Stimulated activated memory B cell treated with anti-CD40 and anti-IgM and Interleukin-4, amounts not matched to agents 10 μg/mL and 1 μg/mL and 100 μg/mL, for 72 hours (primary cell): Measurements from ENCODE around the gene MED13.

Experiments
- ATAC-seq: fragments of 150-1000 bp; cut with Tn5 transposase; 2 replicates; pipeline ENCODE4 v1.10.0; 2021
- H3K27ac Mint-ChIP-seq: one replicate; pipeline ENCODE4 v1.8.0; 2022; ENCODE audit warnings: mild to moderate bottlenecking, mixed read lengths
- H3K27me3 Mint-ChIP-seq: one replicate; pipeline ENCODE4 v1.8.0; 2022; ENCODE audit warnings: mixed read lengths
- H3K36me3 Mint-ChIP-seq: one replicate; pipeline ENCODE4 v1.8.0; 2022; ENCODE audit warnings: mixed read lengths
- H3K4me1 Mint-ChIP-seq: one replicate; pipeline ENCODE4 v1.8.0; 2022; ENCODE audit warnings: mixed read lengths
- H3K4me3 Mint-ChIP-seq: one replicate; pipeline ENCODE4 v1.8.0; 2022; ENCODE audit warnings: mild to moderate bottlenecking, moderate library complexity, mixed read lengths
- H3K9me3 Mint-ChIP-seq: one replicate; pipeline ENCODE4 v1.8.0; 2022; ENCODE audit warnings: mixed read lengths

The MED13 gene, protein sequence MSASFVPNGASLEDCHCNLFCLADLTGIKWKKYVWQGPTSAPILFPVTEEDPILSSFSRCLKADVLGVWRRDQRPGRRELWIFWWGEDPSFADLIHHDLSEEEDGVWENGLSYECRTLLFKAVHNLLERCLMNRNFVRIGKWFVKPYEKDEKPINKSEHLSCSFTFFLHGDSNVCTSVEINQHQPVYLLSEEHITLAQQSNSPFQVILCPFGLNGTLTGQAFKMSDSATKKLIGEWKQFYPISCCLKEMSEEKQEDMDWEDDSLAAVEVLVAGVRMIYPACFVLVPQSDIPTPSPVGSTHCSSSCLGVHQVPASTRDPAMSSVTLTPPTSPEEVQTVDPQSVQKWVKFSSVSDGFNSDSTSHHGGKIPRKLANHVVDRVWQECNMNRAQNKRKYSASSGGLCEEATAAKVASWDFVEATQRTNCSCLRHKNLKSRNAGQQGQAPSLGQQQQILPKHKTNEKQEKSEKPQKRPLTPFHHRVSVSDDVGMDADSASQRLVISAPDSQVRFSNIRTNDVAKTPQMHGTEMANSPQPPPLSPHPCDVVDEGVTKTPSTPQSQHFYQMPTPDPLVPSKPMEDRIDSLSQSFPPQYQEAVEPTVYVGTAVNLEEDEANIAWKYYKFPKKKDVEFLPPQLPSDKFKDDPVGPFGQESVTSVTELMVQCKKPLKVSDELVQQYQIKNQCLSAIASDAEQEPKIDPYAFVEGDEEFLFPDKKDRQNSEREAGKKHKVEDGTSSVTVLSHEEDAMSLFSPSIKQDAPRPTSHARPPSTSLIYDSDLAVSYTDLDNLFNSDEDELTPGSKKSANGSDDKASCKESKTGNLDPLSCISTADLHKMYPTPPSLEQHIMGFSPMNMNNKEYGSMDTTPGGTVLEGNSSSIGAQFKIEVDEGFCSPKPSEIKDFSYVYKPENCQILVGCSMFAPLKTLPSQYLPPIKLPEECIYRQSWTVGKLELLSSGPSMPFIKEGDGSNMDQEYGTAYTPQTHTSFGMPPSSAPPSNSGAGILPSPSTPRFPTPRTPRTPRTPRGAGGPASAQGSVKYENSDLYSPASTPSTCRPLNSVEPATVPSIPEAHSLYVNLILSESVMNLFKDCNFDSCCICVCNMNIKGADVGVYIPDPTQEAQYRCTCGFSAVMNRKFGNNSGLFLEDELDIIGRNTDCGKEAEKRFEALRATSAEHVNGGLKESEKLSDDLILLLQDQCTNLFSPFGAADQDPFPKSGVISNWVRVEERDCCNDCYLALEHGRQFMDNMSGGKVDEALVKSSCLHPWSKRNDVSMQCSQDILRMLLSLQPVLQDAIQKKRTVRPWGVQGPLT (N-terminal part only)

DNA sequence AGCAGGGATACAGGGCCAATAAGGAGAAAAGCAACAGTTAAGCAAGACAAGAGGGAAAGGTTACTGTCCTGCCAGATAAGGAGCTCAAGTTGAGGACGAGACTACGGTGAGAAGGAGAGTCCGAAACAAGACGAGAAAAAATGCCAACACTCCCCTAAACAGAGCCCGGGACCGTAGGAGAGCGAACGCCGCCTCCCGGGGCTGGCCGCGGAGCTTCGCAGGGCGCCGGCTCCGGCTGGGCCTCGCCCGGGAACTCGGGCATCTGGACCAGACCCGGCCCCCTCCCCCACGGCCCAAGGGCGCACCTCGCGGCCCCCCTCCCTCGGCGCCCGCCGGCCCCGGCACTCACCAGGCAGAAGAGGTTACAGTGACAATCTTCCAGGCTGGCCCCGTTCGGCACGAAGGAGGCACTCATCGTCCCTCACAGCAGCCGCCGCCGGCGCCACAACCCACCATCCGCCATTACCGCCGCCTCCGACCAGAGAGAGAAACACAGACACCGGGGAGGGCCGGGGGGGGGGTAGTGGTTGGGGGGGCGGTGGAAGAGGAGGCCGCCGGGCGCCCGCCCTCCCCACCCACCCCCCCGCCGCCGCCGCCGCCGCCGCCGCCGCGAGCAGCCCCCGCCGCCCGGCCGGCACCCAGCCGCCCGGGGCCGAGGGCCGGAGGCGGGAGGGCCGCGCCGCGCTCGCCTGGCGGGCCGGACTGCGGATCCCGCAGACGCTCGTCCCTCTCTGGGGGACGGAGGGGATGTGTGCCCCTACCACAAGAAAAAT, at the start of gene MED13:
Gene MED13 (minus strand): TSS at position 488 of the 773 bp plus-strand sequence. CDS start 73 bp downstream, at position 415.
- H3K27me3 Mint-ChIP-seq = no peaks in the 10 kb centered on the region

DNA sequence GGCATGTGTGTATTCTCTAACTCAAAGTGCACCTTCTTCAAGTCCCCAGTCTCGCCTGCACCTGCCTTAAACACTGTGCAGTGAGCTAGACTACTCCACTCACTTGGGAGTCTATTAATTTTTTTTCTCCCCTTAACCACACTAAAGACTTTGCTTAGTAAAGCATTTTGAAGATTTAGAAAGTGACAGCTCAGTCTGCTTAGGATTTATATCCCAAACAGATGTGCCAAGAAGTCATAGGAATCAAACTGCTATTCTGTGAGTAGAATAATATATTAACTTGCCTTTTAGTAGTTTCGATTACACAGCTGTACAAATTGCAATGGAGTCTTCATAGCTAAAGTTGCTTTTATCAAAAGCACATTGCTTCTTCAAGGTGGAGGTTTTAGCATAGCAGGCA, 47.2 kb upstream of the MED13 start:
- no peaks in the 10 kb centered on the region for H3K4me1 Mint-ChIP-seq
- H3K27me3 Mint-ChIP-seq = no peaks in the 10 kb centered on the region
- H3K4me3 Mint-ChIP-seq = no peak overlapping the region
- no peak overlapping the region for H3K27ac Mint-ChIP-seq
- H3K9me3 Mint-ChIP-seq = peaks cover 3% of the 10 kb centered on the region
- H3K36me3 Mint-ChIP-seq = peaks cover 4% of the 10 kb centered on the region
- no peak for ATAC-seq

More for the DNA sequence above, at the start of gene MED13:
- Mint-ChIP-seq H3K9me3 (no peaks in the 10 kb centered on the region), H3K4me1 (peaks cover 37% of the 10 kb centered on the region), H3K27ac (peak within 1 kb of the TSS; percentile 91), H3K4me3 (peak within 1 kb of the TSS; percentile 94), H3K36me3 (peaks cover 16% of the 10 kb centered on the region)
- ATAC-seq = peak; percentile 59

DNA sequence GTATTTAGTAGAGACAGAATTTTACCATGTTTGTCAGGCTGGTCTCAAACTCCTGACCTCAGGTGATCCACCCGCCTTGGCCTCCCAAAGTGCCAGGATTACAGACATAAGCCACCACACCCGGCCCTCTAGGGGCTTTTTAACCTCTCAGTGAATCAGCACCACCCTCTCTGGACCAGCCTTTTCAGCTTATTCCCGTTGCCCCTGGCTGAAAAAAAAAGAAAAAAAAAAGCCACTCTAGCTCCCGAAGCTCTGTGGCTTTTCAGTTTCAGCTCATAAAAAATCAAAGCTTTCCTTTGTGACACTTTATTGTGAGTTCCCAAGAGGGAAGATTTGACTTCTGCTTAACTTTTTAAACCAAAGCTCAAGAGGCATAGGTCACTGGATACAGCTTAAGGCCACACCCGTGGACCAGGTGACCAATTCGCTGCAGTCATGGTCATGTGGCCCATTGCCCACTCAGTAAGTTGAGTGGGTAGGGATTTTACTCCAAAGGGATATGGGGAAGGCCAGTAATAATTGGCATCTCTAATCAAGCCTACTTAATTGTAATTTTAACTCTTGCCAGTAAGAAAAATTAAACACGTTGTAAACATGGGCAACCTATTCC, 46.6 kb upstream of the MED13 start:
- Mint-ChIP-seq H3K4me1 (no peaks in the 10 kb centered on the region), H3K9me3 (peaks cover 3% of the 10 kb centered on the region), H3K36me3 (peaks cover 4% of the 10 kb centered on the region), H3K27ac (no peak overlapping the region), H3K4me3 (no peak overlapping the region), H3K27me3 (no peaks in the 10 kb centered on the region)
- ATAC-seq = no peak

DNA sequence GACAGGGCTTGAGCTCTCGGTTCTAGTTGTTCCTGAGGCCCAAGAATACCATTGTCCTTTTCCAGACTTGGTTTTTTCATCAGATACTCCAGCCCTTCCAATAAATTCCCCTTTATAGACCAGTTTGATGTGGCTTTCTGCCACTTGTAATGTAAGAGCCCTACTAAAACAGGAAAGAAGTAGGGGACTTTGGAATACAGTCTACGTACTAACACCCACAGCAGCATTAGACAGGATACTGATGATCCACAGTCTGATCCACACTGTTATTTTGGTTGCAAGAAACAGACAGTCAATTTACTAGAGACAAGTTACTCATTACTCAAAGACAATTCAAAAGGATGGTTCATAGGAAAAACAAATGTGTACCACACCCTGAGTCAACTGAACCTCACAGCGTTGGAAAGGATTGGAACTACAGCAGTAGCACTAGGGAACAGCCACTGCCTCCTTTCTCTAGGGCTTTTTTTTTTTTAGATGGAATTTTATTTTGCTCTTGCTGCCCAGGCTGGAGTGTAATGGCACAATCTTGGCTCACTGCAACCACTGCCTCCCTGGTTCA, 45.9 kb upstream of the MED13 start:
- no peak for ATAC-seq
- H3K27ac Mint-ChIP-seq = no peak overlapping the region
- H3K36me3 Mint-ChIP-seq = peaks cover 4% of the 10 kb centered on the region
- no peaks in the 10 kb centered on the region for H3K4me1 Mint-ChIP-seq
- no peak overlapping the region for H3K4me3 Mint-ChIP-seq
- H3K9me3 Mint-ChIP-seq = peaks cover 3% of the 10 kb centered on the region
- H3K27me3 Mint-ChIP-seq = no peaks in the 10 kb centered on the region

DNA sequence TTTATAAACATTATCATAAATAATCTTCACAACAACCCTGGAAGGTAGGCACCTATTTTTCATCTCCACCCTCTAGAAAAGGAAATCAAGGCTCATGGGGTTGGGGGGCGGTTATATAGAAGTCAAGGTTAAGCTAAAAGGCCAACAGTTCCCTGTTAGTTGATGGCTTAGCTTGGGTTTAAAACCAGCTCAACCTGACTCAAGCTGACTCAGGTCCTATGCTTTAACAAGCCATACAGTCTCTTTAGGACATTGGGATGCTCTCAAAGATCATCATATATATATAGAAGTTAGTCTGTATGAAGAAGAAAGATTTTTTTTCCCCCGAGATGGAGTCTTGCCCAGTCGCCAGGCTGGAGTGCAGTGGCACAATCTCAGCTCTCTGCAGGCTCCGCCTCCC, 44.8 kb upstream of the MED13 start:
- Mint-ChIP-seq H3K4me3 (no peak overlapping the region), H3K9me3 (peaks cover 3% of the 10 kb centered on the region), H3K36me3 (peaks cover 4% of the 10 kb centered on the region), H3K4me1 (no peaks in the 10 kb centered on the region), H3K27me3 (no peaks in the 10 kb centered on the region), H3K27ac (no peak overlapping the region)
- ATAC-seq = no peak

DNA sequence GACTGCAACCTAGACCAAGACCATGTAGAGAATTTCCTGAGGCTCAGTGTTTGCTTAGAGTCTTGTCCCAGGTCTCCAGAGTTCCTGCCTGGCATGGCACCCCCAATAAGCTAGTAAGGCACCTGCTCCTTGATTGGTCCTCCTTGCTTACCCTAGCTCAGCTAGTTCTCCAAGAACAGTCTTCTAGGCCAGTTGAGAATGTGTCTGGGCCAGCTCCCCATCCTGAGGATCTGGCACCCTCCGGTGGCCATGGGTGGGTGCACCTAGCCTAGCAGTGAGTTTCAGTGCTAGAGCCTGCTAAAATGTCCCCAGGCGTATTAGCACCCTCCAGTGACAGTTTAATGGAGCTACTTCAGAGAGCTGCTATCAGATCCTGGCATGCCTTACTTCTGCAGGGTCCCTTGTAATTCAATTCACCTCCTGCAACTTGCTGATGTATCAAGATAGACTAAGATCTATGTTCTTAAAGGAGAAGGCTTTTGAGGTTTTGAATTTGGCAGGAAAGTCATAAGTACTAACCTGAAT, 44.4 kb upstream of the MED13 start:
- Mint-ChIP-seq H3K27ac (no peak overlapping the region), H3K36me3 (peaks cover 4% of the 10 kb centered on the region), H3K4me3 (no peak overlapping the region), H3K4me1 (no peaks in the 10 kb centered on the region), H3K27me3 (no peaks in the 10 kb centered on the region), H3K9me3 (peaks cover 3% of the 10 kb centered on the region)
- peak; percentile 99 for ATAC-seq

DNA sequence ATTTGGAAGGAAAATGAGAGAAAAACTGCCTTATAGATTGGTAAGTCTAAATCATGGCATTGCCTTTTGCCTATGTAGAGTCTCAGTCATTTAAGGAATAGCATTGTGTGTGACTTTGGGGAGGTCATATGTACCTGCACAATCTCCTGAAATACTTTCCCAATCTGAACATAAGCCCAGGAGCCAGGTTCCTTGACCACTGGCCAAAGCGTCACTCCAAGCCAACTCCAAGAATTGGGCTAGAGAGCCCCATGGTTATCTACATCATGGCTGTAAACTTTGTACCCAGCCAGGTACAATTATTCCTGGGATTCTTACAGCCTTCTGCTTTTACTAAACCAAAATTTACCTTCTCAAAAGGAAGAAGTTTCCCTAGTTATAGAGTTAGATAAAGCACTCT, 40.8 kb upstream of the MED13 start:
- H3K36me3 Mint-ChIP-seq = no peaks in the 10 kb centered on the region
- H3K4me3 Mint-ChIP-seq = no peak overlapping the region
- H3K27me3 Mint-ChIP-seq = no peaks in the 10 kb centered on the region

DNA sequence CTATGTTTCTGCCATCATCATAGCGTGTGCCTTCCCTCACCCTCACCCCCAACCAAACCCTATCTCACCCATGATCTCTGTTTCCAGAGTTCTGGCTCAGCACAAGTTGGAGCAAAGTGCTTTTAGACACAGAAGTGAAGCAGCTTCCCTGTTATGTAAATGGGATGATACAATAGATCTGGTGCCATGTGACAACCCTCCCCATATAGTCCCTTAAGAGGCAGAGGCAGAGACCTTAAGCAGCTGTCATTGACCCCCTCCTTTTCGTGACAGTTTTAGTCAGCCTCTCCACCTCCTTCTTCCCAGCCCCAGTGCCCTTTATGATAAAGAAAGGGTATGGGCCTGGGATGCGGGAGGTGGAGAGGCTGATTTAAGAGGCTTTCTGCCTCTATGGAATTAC, 40.3 kb upstream of the MED13 start:
- H3K27ac Mint-ChIP-seq = no peak overlapping the region
- H3K4me3 Mint-ChIP-seq = no peak overlapping the region
- no peaks in the 10 kb centered on the region for H3K9me3 Mint-ChIP-seq
- no peaks in the 10 kb centered on the region for H3K36me3 Mint-ChIP-seq
- no peaks in the 10 kb centered on the region for H3K27me3 Mint-ChIP-seq
- ATAC-seq = no peak
- peaks cover 2% of the 10 kb centered on the region for H3K4me1 Mint-ChIP-seq

More for the DNA sequence above, 40.8 kb upstream of the MED13 start:
- no peaks in the 10 kb centered on the region for H3K4me1 Mint-ChIP-seq
- no peak for ATAC-seq
- no peak overlapping the region for H3K27ac Mint-ChIP-seq
- H3K9me3 Mint-ChIP-seq = no peaks in the 10 kb centered on the region

DNA sequence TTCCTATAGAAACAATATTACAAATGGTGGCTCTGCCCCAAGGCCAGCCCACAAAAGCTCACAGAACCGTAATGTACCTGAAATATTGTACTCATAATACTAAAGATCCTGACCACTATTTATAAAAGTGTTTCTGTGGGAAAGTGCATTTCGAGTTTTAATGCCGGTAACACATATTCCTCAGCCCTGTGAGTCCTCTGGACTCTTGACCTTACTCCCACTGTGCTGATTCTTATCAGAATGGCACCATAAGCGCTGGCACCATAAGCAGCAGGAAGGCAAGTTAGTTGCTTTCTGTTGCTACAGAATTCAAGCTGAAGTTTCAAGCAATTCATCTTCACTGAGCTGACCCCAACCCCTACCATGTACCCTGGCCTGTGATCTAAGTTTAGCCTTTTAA, 36.4 kb upstream of the MED13 start:
- H3K4me1 Mint-ChIP-seq = peaks cover 31% of the 10 kb centered on the region
- no peak overlapping the region for H3K27ac Mint-ChIP-seq
- H3K9me3 Mint-ChIP-seq = no peaks in the 10 kb centered on the region
- no peak overlapping the region for H3K4me3 Mint-ChIP-seq
- no peak for ATAC-seq
- H3K36me3 Mint-ChIP-seq = no peaks in the 10 kb centered on the region
- H3K27me3 Mint-ChIP-seq = no peaks in the 10 kb centered on the region

DNA sequence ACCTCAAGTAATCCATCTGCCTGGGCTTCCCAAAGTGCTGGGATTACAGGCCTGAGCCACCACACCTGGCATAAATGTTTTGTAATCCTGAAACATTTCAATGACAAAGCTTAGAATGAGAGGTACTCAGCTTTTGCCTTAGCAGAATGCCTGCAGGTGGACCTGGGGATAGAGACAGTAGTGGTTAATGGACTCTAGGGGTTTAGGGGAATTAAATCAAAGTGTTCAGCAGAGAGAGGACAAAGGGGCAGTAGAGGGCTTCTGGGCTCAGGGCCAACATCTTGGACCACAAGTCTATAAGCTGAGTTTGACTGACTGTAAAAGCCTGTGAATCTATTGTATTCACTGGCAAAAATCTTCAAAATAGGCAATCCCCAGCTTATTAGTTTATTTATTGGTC, 36.0 kb upstream of the MED13 start:
- Mint-ChIP-seq H3K27ac (peak overlapping the region; percentile 26), H3K36me3 (no peaks in the 10 kb centered on the region), H3K9me3 (no peaks in the 10 kb centered on the region), H3K27me3 (no peaks in the 10 kb centered on the region), H3K4me3 (no peak overlapping the region), H3K4me1 (peaks cover 31% of the 10 kb centered on the region)
- ATAC-seq = no peak

DNA sequence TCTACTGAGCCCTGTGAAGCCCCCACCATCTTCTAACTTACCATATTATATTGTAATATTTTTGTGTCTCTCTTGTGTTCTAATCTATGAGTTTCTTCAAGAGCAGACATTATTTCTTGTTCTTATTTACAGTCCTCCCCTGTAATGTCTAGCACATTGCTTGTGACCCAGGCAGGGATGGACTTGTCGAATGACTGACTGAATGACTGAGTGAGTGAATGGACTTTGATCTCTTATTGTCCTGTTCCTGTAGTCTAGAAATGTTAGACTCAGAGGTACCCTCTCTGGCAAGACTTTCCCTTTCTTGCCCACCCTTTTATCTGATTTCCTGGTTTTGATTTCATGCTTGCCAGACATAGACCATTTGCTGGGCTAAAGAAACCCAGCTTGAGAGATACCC, 35.0 kb upstream of the MED13 start:
- H3K9me3 Mint-ChIP-seq = no peaks in the 10 kb centered on the region
- no peaks in the 10 kb centered on the region for H3K27me3 Mint-ChIP-seq
- no peak for ATAC-seq
- no peak overlapping the region for H3K4me3 Mint-ChIP-seq
- peaks cover 31% of the 10 kb centered on the region for H3K4me1 Mint-ChIP-seq
- H3K36me3 Mint-ChIP-seq = no peaks in the 10 kb centered on the region
- peak overlapping the region; percentile 26 for H3K27ac Mint-ChIP-seq

DNA sequence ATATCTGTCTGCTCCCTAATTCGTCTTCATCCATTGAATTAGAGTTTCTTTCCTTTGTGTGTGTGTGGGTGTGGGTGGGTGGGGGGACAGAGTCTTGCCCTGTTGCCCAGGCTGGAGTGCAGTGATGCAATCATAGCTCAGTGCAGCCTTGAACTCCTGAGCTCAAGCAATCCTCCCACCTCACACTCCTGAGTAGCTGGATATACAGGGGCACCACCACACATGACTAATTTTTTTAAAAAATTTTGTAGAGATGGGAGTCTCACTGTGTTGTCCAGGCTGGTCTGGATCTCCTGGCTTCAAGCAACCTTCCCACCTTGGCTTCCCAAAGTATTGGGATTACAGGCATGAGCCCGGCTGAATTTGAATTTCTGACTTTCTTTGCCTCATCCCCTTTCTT, 34.5 kb upstream of the MED13 start:
- no peak for ATAC-seq
- Mint-ChIP-seq H3K27ac (peak overlapping the region; percentile 79), H3K4me1 (peaks cover 31% of the 10 kb centered on the region)

DNA sequence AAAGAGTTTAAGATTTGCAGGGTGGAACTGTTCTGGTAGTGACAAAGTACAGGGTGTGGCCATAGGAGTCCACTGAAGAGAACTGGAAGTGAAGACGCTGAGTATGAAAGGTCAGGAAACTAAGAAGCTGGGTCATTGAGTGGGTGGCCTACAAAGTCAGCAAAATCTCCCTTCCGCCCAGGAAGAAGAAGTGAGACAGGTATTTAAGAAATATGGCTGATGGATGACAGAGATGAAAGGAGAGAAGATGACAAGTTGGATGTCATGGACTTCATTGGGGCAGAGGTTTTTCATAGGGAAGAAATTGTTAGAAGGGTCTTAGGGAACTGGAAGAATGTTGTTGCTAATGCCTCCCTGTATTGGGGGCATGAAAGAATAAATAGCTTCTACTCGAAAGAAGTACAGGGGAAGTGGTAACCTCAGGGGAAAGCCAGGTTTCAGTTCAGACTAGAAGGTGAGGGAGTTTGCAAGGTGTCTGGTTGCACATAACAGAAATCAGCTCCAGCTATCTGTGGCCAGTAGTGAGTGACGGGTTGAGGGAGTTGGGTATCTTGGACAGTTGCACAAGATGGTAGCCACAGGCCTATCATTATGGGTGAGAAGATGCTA, 33.6 kb upstream of the MED13 start:
- Mint-ChIP-seq H3K27me3 (no peaks in the 10 kb centered on the region), H3K36me3 (no peaks in the 10 kb centered on the region), H3K4me3 (peak overlapping the region; percentile 37), H3K9me3 (no peaks in the 10 kb centered on the region), H3K4me1 (peaks cover 38% of the 10 kb centered on the region), H3K27ac (peak overlapping the region; percentile 79)
- ATAC-seq = peak; percentile 95

More for the DNA sequence above, 34.5 kb upstream of the MED13 start:
- Mint-ChIP-seq H3K4me3 (no peak overlapping the region), H3K36me3 (no peaks in the 10 kb centered on the region), H3K27me3 (no peaks in the 10 kb centered on the region), H3K9me3 (no peaks in the 10 kb centered on the region)
